ENCODE data around the gene ADM. TPM values are rescaled to one million over a fixed set of nuclear protein-coding genes. Genes with fewer than 3 reads are reported as not detected.
A peak's percentile ranks its signal among the peaks of the same experiment; 100 is the strongest.

Gene ADM
- total RNA-seq, 1 experiment from 2014 or later, result 82.5 TPM

DNA sequence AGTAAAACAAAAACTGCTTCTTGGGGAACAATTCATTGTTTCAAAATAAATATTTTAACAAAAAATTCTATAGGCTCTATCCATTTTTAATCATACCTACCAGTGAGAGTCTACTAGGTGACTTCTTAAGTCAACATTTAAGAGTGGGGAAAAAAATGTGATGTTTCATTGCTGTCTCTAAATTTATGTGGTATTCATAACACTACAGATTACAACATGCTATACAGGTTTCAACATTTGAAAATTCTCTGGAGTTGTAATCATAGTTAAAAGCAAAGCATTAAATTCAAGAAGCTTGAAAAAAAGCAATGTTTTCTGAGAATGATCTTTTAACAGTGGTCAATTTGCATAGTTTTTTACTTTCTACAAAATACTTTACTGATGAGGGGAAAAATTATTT lies 29.2 kb upstream of the ADM start:
- H3K9me3 ChIP-seq (ENCODE audit: low read length), result no peaks in the 10 kb centered on the region
- peaks cover 6% of the 10 kb centered on the region; the same call in 1 of the 2 replicates for H3K4me1 ChIP-seq (ENCODE audit: insufficient read depth, low read length)
- H3K9me2 ChIP-seq (replicated peaks; ENCODE audit: low read length), result no peaks in the 10 kb centered on the region
- H3K27me3 ChIP-seq (ENCODE audit: low read length), result no peaks in the 10 kb centered on the region
- intact Hi-C loops (cut with micrococcal nuclease), result no loop called here
- peak; percentile 24 for DNase-seq
- CTCF ChIA-PET, result no interaction called here
- H3K27ac ChIP-seq (ENCODE audit: low read length), result no peak overlapping the region
- POLR2A ChIA-PET (ENCODE audit: unreplicated experiment), result no interaction called here
- H3K4me3 ChIP-seq (ENCODE audit: low read length), result no peak overlapping the region
- TF ChIP-seq, protein P1, sequence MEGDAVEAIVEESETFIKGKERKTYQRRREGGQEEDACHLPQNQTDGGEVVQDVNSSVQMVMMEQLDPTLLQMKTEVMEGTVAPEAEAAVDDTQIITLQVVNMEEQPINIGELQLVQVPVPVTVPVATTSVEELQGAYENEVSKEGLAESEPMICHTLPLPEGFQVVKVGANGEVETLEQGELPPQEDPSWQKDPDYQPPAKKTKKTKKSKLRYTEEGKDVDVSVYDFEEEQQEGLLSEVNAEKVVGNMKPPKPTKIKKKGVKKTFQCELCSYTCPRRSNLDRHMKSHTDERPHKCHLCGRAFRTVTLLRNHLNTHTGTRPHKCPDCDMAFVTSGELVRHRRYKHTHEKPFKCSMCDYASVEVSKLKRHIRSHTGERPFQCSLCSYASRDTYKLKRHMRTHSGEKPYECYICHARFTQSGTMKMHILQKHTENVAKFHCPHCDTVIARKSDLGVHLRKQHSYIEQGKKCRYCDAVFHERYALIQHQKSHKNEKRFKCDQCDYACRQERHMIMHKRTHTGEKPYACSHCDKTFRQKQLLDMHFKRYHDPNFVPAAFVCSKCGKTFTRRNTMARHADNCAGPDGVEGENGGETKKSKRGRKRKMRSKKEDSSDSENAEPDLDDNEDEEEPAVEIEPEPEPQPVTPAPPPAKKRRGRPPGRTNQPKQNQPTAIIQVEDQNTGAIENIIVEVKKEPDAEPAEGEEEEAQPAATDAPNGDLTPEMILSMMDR (conservative IDR thresholded peaks at IDR 0.05; ENCODE audit: low read depth, low read length), result no peak
- TF ChIP-seq EZH2phosphoT487 (IDR thresholded peaks at IDR 0.05; ENCODE audit: borderline replicate concordance, low read length) (no peak), EZH2 (IDR thresholded peaks at IDR 0.05; ENCODE audit: low read length, unreplicated experiment) (no peak)
- no TSS peak for BruUV-seq (replicated peaks)
- no peak overlapping the region for H3K4me2 ChIP-seq (ENCODE audit: low read length)
- H3K79me2 ChIP-seq (ENCODE audit: low read length), result 0 out of 2 replicates have a peak, but pooled peaks cover 15% of the 10 kb centered on the region
- no peak overlapping the region for H2AFZ ChIP-seq (ENCODE audit: low read length)
- no peak for ATAC-seq
- H4K20me1 ChIP-seq (ENCODE audit: low read length), result no peaks in the 10 kb centered on the region
- no peak overlapping the region for H3K9ac ChIP-seq (ENCODE audit: low read length)
- H3K36me3 ChIP-seq (ENCODE audit: low read depth, low read length), result no peaks in the 10 kb centered on the region
- no peaks in the 10 kb centered on the region for H3F3A ChIP-seq (ENCODE audit: low read length, unreplicated experiment)

DNA sequence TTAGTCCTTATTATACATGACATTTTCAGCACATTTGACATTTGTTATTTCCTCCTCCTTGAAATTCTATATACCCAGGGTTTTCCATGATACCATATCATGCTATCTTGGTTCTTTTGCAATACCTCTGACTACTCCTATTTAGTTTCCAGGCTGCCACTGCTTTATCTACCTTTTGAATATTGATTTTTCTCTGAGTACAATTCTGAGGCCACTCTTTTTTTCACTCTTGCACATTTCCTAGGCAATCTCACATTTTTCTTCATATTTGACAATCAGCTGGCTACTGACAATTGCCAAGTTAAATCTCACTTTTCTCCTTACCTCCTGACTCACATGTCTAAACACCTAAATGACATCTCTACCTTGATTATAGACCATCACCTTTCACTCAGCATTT lies 22.8 kb upstream of the ADM start:
- Histone ChIP-seq H3K4me2 (ENCODE audit: low read length) (no peak overlapping the region), H3K27ac (ENCODE audit: low read length) (no peak overlapping the region), H2AFZ (ENCODE audit: low read length) (no peak overlapping the region), H3K4me3 (ENCODE audit: low read length) (no peak overlapping the region), H3F3A (ENCODE audit: low read length, unreplicated experiment) (no peaks in the 10 kb centered on the region), H3K9me3 (ENCODE audit: low read length) (no peaks in the 10 kb centered on the region), H3K4me1 (ENCODE audit: insufficient read depth, low read length) (peaks cover 11% of the 10 kb centered on the region), H3K27me3 (ENCODE audit: low read length) (no peaks in the 10 kb centered on the region), H3K79me2 (ENCODE audit: low read length) (peaks cover 57% of the 10 kb centered on the region), H3K9me2 (replicated peaks; ENCODE audit: low read length) (no peaks in the 10 kb centered on the region), H4K20me1 (ENCODE audit: low read length) (peaks cover 12% of the 10 kb centered on the region; the same call in 1 of the 2 replicates), H3K9ac (ENCODE audit: low read length) (no peak overlapping the region), H3K36me3 (ENCODE audit: low read depth, low read length) (no peaks in the 10 kb centered on the region)
- POLR2A ChIA-PET (ENCODE audit: unreplicated experiment), result no interaction called here
- TF ChIP-seq, protein P1 (conservative IDR thresholded peaks at IDR 0.05; ENCODE audit: low read depth, low read length), result no peak
- TF ChIP-seq EZH2 (IDR thresholded peaks at IDR 0.05; ENCODE audit: low read length, unreplicated experiment), result no peak
- no peak for TF ChIP-seq EZH2phosphoT487 (IDR thresholded peaks at IDR 0.05; ENCODE audit: borderline replicate concordance, low read length)
- intact Hi-C loops (cut with micrococcal nuclease), result no loop called here
- CTCF ChIA-PET, result no interaction called here
- ATAC-seq, result no peak
- no TSS peak for BruUV-seq (replicated peaks)
- DNase-seq, result no peak

DNA sequence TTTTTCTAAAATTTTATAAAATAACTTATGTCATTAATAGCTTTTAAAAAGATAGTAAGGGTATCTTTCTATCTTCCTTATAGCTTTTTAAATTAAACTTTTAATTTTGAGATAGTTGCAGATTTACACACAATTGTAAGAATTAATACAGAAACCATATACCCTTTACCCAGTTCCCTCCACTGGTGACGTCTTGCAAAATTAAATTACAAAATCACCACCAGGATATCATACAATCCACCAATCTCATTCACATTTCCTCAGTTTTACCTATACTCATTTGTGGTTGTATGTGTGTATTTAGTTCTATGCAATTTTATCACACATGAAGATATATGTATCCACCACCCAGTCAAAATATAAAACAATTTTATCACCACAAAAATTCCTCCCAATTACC lies 20.9 kb upstream of the ADM start:
- POLR2A ChIA-PET (ENCODE audit: unreplicated experiment), result no interaction called here
- H3K27ac ChIP-seq (ENCODE audit: low read length), result no peak overlapping the region
- peaks cover 69% of the 10 kb centered on the region for H3K79me2 ChIP-seq (ENCODE audit: low read length)
- BruUV-seq (replicated peaks), result no TSS peak
- H3F3A ChIP-seq (ENCODE audit: low read length, unreplicated experiment), result no peaks in the 10 kb centered on the region
- TF ChIP-seq EZH2 (IDR thresholded peaks at IDR 0.05; ENCODE audit: low read length, unreplicated experiment), result no peak
- TF ChIP-seq EZH2phosphoT487 (IDR thresholded peaks at IDR 0.05; ENCODE audit: borderline replicate concordance, low read length), result no peak
- CTCF ChIA-PET, result no interaction called here
- H3K9ac ChIP-seq (ENCODE audit: low read length), result no peak overlapping the region
- no peaks in the 10 kb centered on the region for H3K36me3 ChIP-seq (ENCODE audit: low read depth, low read length)
- H3K4me2 ChIP-seq (ENCODE audit: low read length), result no peak overlapping the region
- no peak overlapping the region for H3K4me3 ChIP-seq (ENCODE audit: low read length)
- H3K9me3 ChIP-seq (ENCODE audit: low read length), result no peaks in the 10 kb centered on the region
- H3K4me1 ChIP-seq (ENCODE audit: insufficient read depth, low read length), result peaks cover 11% of the 10 kb centered on the region
- H3K27me3 ChIP-seq (ENCODE audit: low read length), result no peaks in the 10 kb centered on the region
- H2AFZ ChIP-seq (ENCODE audit: low read length), result no peak overlapping the region
- intact Hi-C loops (cut with micrococcal nuclease), result no loop called here
- DNase-seq (no peak), ATAC-seq (no peak)
- peaks cover 12% of the 10 kb centered on the region; the same call in 1 of the 2 replicates for H4K20me1 ChIP-seq (ENCODE audit: low read length)
- no peaks in the 10 kb centered on the region for H3K9me2 ChIP-seq (replicated peaks; ENCODE audit: low read length)
